MM.1S (cell line): Measurements from ENCODE around the gene KDM4B.

ENCODE experiments used
- EZH2phosphoT487 ChIP-seq: fragments of 300-600 bp; sonication (generic); IDR thresholded peaks from 2 replicates; pipeline ENCODE4 v1.6.1; 2018; ENCODE audit warnings: antibody characterized with exemption, low read length
- TF ChIP-seq, protein P1 (sequence below): fragments of 300-600 bp; sonication (generic); IDR thresholded peaks from 2 replicates; pipeline ENCODE4 v1.5.1; 2016; ENCODE audit warnings: antibody characterized with exemption, low read length, mixed read lengths

DNA sequence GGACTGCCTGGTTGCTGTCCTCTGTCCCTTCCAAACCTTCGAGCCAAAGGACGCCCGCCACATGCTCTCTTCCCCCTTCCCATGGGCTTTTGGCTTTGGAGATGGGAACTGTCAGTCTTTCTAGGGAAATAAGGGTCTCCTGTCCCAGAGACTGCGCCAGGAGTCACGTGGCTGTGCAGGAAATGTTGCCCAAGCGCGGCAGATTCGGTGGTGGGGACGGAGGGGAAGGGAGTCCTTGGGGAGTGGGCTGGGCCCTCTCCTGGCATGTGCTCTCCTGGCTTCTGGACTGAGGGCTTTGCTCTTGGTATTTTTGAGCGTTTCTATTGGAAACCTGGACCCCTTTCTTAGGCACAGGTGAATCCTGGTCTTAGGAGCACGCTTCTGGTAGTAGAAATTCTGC lies 103.2 kb downstream of the KDM4B start:
- TF ChIP-seq, protein P1, sequence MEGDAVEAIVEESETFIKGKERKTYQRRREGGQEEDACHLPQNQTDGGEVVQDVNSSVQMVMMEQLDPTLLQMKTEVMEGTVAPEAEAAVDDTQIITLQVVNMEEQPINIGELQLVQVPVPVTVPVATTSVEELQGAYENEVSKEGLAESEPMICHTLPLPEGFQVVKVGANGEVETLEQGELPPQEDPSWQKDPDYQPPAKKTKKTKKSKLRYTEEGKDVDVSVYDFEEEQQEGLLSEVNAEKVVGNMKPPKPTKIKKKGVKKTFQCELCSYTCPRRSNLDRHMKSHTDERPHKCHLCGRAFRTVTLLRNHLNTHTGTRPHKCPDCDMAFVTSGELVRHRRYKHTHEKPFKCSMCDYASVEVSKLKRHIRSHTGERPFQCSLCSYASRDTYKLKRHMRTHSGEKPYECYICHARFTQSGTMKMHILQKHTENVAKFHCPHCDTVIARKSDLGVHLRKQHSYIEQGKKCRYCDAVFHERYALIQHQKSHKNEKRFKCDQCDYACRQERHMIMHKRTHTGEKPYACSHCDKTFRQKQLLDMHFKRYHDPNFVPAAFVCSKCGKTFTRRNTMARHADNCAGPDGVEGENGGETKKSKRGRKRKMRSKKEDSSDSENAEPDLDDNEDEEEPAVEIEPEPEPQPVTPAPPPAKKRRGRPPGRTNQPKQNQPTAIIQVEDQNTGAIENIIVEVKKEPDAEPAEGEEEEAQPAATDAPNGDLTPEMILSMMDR: no peak
- no peak for TF ChIP-seq EZH2phosphoT487
